Small intestine (tissue), 7 donors: Measurements from ENCODE around the gene CLDN12. TPM values are rescaled to one million over a fixed set of nuclear protein-coding genes. Genes with fewer than 3 reads are reported as not detected.

Experiments
- DNase-seq, 2 donors: peaks; one replicate each; pipeline versions ENCODE4 v3.0.0 to v3.0.0-alpha.2; 2013
- FAIRE-seq: peaks from 2 replicates; lab custom pipeline; 2012; peaks lifted over from hg19 to GRCh38; lab: Jason Lieb, UNC
- H3K27ac ChIP-seq, 3 donors: one replicate each; pipeline ENCODE4 v1.5.1; 2013; ENCODE audit warnings: low read length in 2 of 3, mild to moderate bottlenecking in 2 of 3, control low read depth in 1 of 3, inconsistent platforms in 1 of 3, low read depth in 1 of 3, moderate library complexity in 1 of 3
- H3K27me3 ChIP-seq, 3 donors: one replicate each; pipeline ENCODE4 v1.6.1; 2013; ENCODE audit warnings: low read length in 3 of 3, inconsistent platforms in 1 of 3; ENCODE audit not compliant: control insufficient read depth in 3 of 3, insufficient read depth in 3 of 3
- H3K36me3 ChIP-seq, 3 donors: one replicate each; pipeline ENCODE4 v1.6.1; 2013; ENCODE audit warnings: low read length in 3 of 3, inconsistent platforms in 1 of 3, low read depth in 1 of 3, mild to moderate bottlenecking in 1 of 3, moderate library complexity in 1 of 3; ENCODE audit not compliant: control insufficient read depth in 3 of 3, insufficient read depth in 2 of 3
- H3K4me1 ChIP-seq, 3 donors: one replicate each; pipeline ENCODE4 v1.6.1; 2013; ENCODE audit warnings: low read length in 2 of 3, inconsistent platforms in 1 of 3, low read depth in 1 of 3, mild to moderate bottlenecking in 1 of 3, moderate library complexity in 1 of 3; ENCODE audit not compliant: control insufficient read depth in 3 of 3, insufficient read depth in 2 of 3
- H3K4me3 ChIP-seq, 3 donors: one replicate each; pipeline ENCODE4 v1.5.1; 2013; ENCODE audit warnings: low read length in 3 of 3, control low read depth in 1 of 3, inconsistent platforms in 1 of 3, low read depth in 1 of 3, mild to moderate bottlenecking in 1 of 3, moderate library complexity in 1 of 3
- H3K9me3 ChIP-seq, 2 donors: one replicate each; pipeline ENCODE4 v1.6.1; 2013; ENCODE audit warnings: low read depth in 1 of 2, low read length in 1 of 2; ENCODE audit not compliant: control insufficient read depth in 2 of 2, insufficient read depth in 1 of 2
- WGBS, 3 donors: extraction: QIAGEN DNeasy Blood & Tissue Kit; methylation state at CpG; one replicate each; pipeline ENCODE4 v1.1.7; 2013; 5-methylcytosine and 5-hydroxymethylcytosine counted together
- polyA plus RNA-seq, 4 donors: library from polyadenylated mRNA; stranded (reverse) in 3 of 4; unstranded in 1 of 4; fragments of 200-250 nt in 3 of 4; fragments of 120-200 nt in 1 of 4; gene quantifications; one replicate each; pipeline versions ENCODE4 v1.2.1 to v1.2.3, GENCODE V29; 2013
- donor health status: healthy with polysubstance abuse.
- donor health status: control.
- donor health status: control.
- donor health status: Bipolar disorder and iron deficiency.
- donor health status: healthy.

CLDN12 gene
- polyA plus RNA-seq, 4 donors = 9.7 to 39.9 (median 22.0) TPM

- H3K9me3 ChIP-seq = peaks cover 0 to 9% of the 10 kb centered on the region in 2 donors
- no peak overlapping the region for H3K4me3 ChIP-seq
- 86 to 89% (median 87%) methylated on average over 4 of the region's 4 CpGs for WGBS, 3 donors
- no peaks in the 10 kb centered on the region for H3K36me3 ChIP-seq
- DNase-seq (no peak), FAIRE-seq (no peak)
- H3K27ac ChIP-seq = no peak overlapping the region
- H3K4me1 ChIP-seq = no peaks in the 10 kb centered on the region
- H3K27me3 ChIP-seq = no peaks in the 10 kb centered on the region
Measured at GRCh38 chr7:90396420-90396819, 6.8 kb upstream of the CLDN12 start.

GRCh38 chr7:90401989-90402388 lies 1.3 kb upstream of the CLDN12 start:
- Histone ChIP-seq H3K27me3 (no peaks in the 10 kb centered on the region), H3K4me1 (peaks cover 0 to 4% (median 0%) of the 10 kb centered on the region in 3 donors), H3K9me3 (peaks cover 0 to 3% of the 10 kb centered on the region in 2 donors), H3K36me3 (peaks cover 0 to 6% (median 3%) of the 10 kb centered on the region in 3 donors), H3K27ac (no peak overlapping the region), H3K4me3 (no peak overlapping the region)
- 9 to 29% (median 26%) methylated on average over 4 of the region's 4 CpGs for WGBS, 3 donors
- FAIRE-seq = no peak
- peak; percentile 23 to 78 for DNase-seq

DNA sequence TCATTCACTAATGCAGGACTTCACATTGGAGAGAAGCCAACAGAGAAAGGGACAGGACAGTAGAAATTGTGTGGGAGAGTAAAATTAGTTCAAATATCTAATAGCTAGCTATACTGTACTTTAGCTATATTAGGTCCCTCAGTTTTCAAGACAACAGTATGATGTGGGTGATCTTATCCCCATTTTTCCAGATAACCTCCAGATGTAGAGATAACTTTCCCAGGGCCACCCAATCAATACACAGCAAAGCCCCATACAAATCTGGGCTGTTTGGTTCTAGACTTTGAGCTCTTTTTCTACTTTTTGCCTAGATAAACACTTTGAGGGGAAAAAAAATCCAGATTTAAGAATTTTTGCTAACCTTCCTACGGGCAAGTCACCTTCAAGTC lies 482 bp upstream of the CLDN12 start:
- WGBS, 3 donors = 7 to 30% (median 23%) methylated on average over 1 of the region's 1 CpG
- peak overlapping the region; percentile 47 to 88 (median 61) for H3K4me3 ChIP-seq
- no peak for DNase-seq
- peak overlapping the region in 2 of 3 donors; percentile 16 to 87 for H3K27ac ChIP-seq
- peaks cover 0 to 4% (median 0%) of the 10 kb centered on the region in 3 donors for H3K4me1 ChIP-seq
- peaks cover 0 to 3% of the 10 kb centered on the region in 2 donors for H3K9me3 ChIP-seq
- H3K36me3 ChIP-seq = peaks cover 3 to 6% (median 5%) of the 10 kb centered on the region in 3 donors
- no peaks in the 10 kb centered on the region for H3K27me3 ChIP-seq
- no peak for FAIRE-seq

DNA sequence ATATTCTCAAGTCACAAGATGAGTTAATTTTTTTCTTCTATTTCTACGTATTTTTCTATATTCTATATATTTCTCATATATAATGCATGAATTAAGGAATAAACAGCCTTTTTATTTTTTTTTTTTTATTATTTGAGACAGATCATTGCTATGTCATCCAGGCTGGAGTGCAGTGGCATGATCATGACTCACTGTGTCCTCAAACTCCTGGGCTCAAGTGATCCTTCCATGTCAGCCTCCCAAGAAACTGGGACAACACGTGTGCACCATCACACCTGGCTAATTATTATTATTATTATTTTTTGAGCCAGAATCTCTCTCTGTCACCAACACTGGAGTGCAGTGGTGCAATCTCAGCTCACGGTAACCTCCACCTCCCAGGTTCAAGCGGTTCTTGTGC lies 1.5 kb downstream of the CLDN12 start:
- Histone ChIP-seq H3K27ac (no peak overlapping the region), H3K27me3 (no peaks in the 10 kb centered on the region), H3K4me3 (no peak overlapping the region), H3K4me1 (peaks cover 0 to 8% (median 0%) of the 10 kb centered on the region in 3 donors), H3K9me3 (no peaks in the 10 kb centered on the region), H3K36me3 (peaks cover 3 to 15% (median 5%) of the 10 kb centered on the region in 3 donors)
- DNase-seq (no peak), FAIRE-seq (no peak)
- WGBS, 3 donors = 80 to 89% (median 83%) methylated on average over 4 of the region's 4 CpGs

DNA sequence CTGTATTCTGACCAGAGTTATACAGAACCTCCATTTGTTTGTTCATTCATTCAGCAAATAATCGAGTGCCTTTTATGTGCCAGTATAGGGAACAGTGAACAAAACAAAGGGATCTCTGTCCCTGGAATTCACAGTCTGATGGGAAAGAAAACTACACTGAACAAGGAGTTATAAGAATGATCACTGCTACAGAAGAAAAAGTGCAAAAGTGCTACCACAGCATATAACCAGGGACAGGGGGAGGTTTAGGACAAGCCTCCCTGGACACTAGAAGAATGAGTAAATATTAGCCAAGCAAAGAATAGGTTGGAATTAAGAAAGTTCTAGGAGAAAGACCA lies 4.2 kb downstream of the CLDN12 start:
- H3K36me3 ChIP-seq = peaks cover 3 to 20% (median 5%) of the 10 kb centered on the region in 3 donors
- H3K4me1 ChIP-seq = peaks cover 0 to 14% (median 5%) of the 10 kb centered on the region in 3 donors
- FAIRE-seq (no peak), DNase-seq (no peak)
- no peak overlapping the region for H3K27ac ChIP-seq
- no peaks in the 10 kb centered on the region for H3K27me3 ChIP-seq
- WGBS, 3 donors = 41 to 58% (median 46%) methylated on average over 1 of the region's 1 CpG
- no peak overlapping the region for H3K4me3 ChIP-seq
- no peaks in the 10 kb centered on the region for H3K9me3 ChIP-seq

DNA sequence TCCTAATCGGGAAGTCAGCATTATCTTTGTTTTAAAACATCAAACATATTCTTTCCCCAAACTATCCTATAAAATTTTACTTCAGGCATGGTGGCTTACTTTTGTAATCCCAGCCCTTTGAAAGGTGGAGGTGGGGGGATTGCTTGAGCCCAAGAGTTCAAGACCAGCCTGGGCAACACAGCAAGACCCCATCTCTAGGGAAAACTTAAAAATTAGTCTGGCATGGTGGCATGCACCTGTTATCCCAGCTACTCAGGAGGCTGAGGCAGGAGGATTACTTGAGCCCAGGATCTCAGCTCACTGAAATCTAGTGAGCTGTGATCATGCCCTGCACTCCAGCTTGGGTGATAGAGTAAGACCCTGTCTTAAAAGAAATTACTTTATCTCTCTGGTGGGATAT lies 4.9 kb downstream of the CLDN12 start:
- H3K27me3 ChIP-seq = no peaks in the 10 kb centered on the region
- H3K36me3 ChIP-seq = peaks cover 3 to 27% (median 5%) of the 10 kb centered on the region in 3 donors
- H3K4me3 ChIP-seq = no peak overlapping the region
- H3K4me1 ChIP-seq = peaks cover 0 to 10% (median 5%) of the 10 kb centered on the region in 3 donors
- WGBS, 3 donors = 95 to 98% (median 97%) methylated on average over 1 of the region's 1 CpG
- DNase-seq (no peak), FAIRE-seq (no peak)
- H3K9me3 ChIP-seq = no peaks in the 10 kb centered on the region
- H3K27ac ChIP-seq = no peak overlapping the region

DNA sequence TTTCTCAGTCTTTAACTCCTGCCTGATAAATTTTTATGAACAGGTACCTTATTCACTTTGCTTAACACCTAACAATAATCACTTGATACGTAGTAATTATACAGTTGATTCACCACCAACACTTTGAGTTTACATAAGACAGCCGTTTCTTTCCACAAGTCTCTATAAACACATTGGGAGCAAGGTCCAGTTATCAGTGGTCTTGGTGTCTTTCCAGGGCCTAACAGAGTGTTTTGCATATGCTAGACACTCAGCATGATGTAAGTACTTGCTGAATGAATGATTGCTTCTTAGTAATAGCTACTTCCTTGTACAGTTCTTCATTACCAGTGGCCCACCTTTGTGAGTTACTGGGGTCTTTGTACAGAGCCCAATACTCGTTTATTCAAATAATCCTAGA lies 6.4 kb downstream of the CLDN12 start:
- 13 to 56% (median 19%) methylated on average over 3 of the region's 3 CpGs for WGBS, 3 donors
- H3K36me3 ChIP-seq = peaks cover 3 to 28% (median 5%) of the 10 kb centered on the region in 3 donors
- H3K27ac ChIP-seq = peak overlapping the region; percentile 13 to 82 (median 78)
- no peaks in the 10 kb centered on the region for H3K9me3 ChIP-seq
- peak; percentile 50 to 76 for DNase-seq
- FAIRE-seq = no peak
- peaks cover 0 to 10% (median 5%) of the 10 kb centered on the region in 3 donors for H3K4me1 ChIP-seq
- no peaks in the 10 kb centered on the region for H3K27me3 ChIP-seq
- H3K4me3 ChIP-seq = no peak overlapping the region

GRCh38 chr7:90411510-90411909 lies 8.2 kb downstream of the CLDN12 start:
- H3K9me3 ChIP-seq = no peaks in the 10 kb centered on the region
- FAIRE-seq = no peak
- no peak overlapping the region for H3K4me3 ChIP-seq
- peaks cover 0 to 10% (median 5%) of the 10 kb centered on the region in 3 donors for H3K4me1 ChIP-seq
- peaks cover 3 to 24% (median 4%) of the 10 kb centered on the region in 3 donors for H3K36me3 ChIP-seq
- H3K27ac ChIP-seq = peak overlapping the region; percentile 47 to 88 (median 55)
- 15 to 59% (median 41%) methylated on average over 2 of the region's 2 CpGs for WGBS, 3 donors
- H3K27me3 ChIP-seq = no peaks in the 10 kb centered on the region
- peak; percentile 55 to 86 for DNase-seq
